Ecto neural progenitor cell (in vitro differentiated cells): ENCODE results near the gene PTCD2.
A peak's percentile ranks its signal among the peaks of the same experiment; 100 is the strongest.

Experiments used
- DNase-seq: peaks from one replicate; pipeline ENCODE4 v3.0.0-alpha.2; 2018; ENCODE audit warnings: low spot score

Gene PTCD2, protein sequence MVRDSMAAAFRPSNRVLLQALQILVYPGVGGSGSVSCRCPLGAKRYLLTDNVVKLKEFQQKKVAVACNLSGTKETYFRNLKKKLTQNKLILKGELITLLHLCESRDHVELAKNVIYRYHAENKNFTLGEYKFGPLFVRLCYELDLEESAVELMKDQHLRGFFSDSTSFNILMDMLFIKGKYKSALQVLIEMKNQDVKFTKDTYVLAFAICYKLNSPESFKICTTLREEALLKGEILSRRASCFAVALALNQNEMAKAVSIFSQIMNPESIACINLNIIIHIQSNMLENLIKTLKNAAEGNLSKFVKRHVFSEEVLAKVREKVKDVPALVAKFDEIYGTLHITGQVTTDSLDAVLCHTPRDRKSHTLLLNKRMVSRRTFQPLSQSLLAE

GRCh38 chr5:72319976-72320752 is at the start of gene PTCD2, which contains the start of gene MRPS27:
Gene PTCD2 (plus strand): TSS chr5:72320373. CDS start chr5:72320383, 10 bp downstream.
Gene MRPS27 (minus strand): TSS chr5:72320240. CDS start chr5:72320221, 19 bp downstream.
- peak; percentile 97 for DNase-seq

DNA sequence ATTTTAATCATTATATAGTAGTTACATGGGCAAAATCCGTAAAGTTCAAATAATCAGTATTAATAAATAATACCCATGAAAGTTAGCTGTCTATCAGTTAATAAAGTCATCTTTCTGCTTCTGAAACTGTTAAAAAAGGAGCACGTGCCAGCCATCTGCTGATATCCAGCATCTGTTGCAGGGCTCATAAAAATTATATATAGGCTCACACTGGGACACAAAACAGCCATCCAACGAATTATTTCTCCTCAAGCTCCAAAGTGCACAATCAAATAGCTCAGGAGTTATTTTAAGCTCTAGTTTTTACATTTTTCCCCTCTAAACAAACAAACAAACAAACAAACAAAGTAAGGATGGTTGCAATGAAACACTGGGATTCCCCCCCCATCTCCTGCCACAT is 48.5 kb upstream of the PTCD2 start:
- no peak for DNase-seq

DNA sequence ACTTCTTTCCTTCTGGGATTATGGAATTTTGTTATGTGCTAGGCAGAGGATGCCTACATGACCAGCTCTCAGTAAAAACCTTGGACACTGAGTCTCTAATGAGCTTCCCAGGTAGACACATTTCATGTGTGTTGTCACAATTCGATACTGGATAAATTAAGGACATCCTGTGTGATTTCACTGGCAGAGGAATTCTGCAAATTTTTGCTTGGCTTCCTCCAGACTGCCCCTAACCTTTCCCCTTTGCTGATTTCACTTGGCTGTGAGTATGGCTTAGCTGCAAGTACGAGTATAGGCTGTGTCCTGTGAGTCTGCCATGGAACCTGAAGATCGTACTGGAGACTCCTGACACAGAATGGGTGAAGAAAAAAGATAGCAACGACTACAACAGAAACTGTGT is 47.8 kb upstream of the PTCD2 start:
- DNase-seq: no peak

DNA sequence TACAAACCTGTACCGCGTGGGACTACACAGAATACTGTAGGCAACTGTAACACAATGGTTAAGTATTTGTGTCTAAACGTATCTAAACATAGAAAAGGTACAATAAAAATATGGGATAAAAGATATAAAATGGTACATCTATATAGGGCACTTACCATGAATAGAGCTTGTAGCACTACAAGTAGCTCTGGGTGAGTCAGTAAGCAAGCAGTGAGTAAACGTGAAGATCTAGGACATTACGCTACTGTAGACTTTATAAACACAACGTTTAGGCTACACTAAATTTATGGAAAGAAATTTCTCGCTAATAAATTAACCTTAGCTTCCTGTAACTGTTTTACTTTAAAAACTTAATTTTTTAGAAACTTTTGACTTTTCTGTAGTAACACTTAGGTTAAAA is 46.6 kb upstream of the PTCD2 start:
- DNase-seq: no peak

DNA sequence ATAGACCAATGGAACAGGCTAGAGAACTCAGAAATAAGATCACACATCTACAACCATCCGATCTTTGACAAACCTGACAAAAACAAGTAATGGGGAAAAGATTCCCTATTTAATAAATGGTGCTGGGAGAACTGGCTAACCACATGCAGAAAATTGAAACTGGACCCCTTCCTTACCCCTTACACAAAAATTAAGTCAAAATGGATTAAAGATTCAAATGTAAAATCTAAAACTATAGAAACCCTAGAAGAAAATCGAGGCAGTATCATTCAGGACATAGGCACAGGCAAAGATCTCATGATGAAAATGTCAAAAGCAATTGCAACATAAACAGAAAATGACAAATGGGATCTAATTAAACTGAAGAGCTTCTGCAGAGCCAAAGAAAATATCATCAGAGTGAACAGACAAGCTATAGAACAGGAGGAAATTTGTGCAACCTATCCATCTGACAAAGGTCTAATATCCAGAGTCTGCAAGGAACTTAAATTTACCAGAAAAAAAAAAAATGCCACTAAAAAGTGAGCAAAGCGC is 43.9 kb upstream of the PTCD2 start:
- DNase-seq: no peak

DNA sequence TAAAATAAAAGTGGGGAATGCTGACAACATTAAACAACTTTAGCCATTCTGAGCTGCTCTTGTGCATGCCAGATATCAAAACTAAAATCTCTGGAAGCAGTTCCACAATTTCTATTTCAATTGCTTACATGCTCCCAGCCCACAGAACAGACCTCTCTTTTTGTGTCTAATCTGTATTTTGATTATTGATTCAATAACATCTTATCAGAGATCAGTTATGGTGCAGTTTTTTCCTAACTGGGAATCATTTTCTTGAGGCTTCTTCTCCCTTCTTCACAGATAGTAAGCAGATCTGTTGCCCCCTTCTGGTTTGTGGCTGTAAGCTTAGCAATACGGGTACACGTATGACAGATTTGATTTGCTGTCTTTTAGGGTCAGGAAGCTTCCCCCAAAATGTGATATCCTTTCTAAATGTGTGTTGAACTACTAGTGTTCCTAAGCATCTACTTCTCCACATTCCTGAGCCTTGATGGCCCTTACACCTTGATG is 39.5 kb upstream of the PTCD2 start:
- DNase-seq: no peak

GRCh38 chr5:72281430-72281763 is 38.8 kb upstream of the PTCD2 start:
- DNase-seq: no peak

GRCh38 chr5:72281764-72282499 is 38.2 kb upstream of the PTCD2 start:
- DNase-seq: no peak

DNA sequence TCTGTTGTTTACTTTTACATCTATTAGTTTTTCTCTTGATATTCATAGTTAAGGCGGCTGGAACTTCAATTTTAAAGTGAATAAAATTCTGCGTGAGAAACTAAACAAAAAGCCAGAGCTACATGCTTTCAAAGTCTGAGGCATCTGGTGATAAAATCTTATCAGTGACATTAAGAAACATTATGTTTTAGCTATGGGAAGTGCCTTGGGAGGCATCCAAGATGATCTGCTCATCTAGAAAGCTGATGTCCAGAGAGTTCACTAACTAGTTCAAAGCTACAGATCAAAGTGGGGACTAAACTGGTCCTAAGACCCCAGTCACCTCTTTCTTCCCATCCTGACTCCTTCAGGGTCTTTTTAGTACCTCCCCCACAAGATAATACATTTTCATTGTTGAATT is 37.3 kb upstream of the PTCD2 start:
- DNase-seq: no peak

- DNase-seq: no peak
These were observed 36.8 kb upstream of the PTCD2 start for GRCh38 chr5:72283358-72283757.

DNA sequence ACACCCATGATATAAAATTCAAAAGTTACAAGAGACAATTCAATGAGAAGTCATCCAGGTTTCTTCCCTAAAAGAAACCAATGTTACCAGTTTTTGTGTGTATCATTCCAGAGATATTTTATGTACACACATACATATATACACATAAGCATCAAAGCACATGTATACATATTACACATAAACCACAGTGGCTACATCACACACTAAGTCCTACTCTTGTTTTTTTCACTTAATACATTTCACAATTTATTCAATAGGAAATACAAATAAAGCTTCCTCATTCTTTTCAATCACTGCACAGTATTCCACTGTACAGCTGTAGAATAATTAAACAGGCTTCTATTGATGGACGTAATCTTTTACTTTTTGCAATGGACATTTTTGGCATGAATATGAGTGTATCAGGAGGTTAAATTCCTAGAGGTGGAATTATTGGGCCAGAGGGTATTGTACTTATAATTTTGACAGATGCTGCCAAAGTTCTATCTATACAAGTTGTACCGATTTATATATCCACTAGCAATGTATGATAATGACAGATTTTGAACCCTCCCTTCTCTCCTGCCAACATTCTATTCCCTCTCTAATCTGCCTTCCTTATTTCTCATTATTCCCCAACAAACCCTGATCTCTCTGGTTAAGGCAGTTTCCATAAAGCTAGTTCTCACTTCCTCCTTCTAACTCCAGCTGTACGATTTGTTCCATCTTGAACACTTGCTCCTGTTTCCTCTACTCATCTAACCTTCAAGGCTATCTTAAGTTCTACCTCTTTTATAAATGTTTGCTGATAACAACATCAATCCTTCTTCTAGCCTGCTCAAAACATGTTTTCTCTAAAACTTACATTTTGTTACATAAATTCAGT is 35.4 kb upstream of the PTCD2 start:
- DNase-seq: no peak

- DNase-seq: no peak
These were observed 34.8 kb upstream of the PTCD2 start for GRCh38 chr5:72285424-72285821.

DNA sequence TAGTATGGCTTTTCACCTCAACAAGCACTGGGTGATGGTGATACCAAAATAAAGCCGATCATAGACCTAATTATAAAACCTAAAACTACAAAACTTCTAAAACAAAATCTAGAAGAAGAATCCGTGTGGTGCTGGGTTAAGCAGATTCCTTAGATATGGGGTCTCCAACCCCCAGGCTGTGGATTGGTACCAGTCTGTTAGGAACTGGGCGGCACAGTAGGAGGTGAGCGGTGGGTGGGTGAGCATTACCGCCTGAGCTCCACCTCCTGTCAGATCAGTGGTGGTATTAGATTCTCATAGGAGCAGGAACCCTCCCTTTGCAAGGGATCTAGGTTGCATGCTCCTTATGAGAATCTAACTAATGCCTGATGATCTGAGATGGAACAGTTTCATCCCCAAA is 33.4 kb upstream of the PTCD2 start:
- DNase-seq: no peak

GRCh38 chr5:72288924-72289323 is 31.2 kb upstream of the PTCD2 start:
- no peak for DNase-seq

- no peak for DNase-seq
These were observed 29.6 kb upstream of the PTCD2 start for GRCh38 chr5:72290356-72291133.

DNA sequence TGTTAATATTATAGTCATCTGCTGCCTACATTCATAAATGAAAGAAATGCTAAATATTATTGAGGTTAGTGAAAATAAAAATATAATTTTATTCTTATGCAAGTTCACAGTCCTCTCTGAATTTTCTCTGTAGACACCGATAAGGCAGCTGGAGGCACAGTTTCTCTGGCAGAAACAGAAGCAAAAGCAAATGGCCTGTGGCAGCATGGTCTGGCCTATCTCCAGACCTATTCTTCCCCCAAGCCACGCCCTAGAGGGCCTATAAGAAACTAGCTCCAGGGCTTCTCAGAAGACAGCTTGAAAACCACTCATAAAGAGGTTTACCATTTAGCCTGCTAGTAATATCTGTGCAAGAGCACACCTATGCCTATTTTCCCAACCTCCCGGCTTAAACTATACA is 28.6 kb upstream of the PTCD2 start:
- DNase-seq: no peak

DNA sequence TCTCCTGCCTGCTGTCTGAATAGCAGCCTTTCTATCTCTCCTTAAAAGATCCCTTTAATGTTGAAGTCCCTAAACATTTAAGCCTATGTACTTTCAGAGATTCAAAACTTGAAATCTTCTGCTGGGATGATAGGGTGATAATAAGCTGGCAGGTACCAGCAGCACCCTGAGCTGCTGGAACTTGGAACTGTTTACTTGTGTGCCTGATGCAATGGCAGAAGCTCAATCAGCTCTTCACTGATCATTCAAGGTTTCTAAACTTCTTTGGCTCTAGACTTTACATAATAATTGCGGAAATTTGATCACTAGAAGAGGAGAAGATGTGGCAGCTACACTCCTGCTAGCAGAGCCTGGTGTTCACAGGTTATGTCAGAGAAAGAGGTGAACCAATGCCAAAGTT is 27.8 kb upstream of the PTCD2 start:
- no peak for DNase-seq

- DNase-seq: no peak
These were observed 26.6 kb upstream of the PTCD2 start for GRCh38 chr5:72293495-72294055.

- DNase-seq: no peak
These were observed 25.7 kb upstream of the PTCD2 start for GRCh38 chr5:72294473-72294872.

GRCh38 chr5:72295539-72295938 is 24.6 kb upstream of the PTCD2 start:
- DNase-seq: no peak
